ENCODE results near the gene RAI1.
"Not testable (repeated sequence)": the region's sequence is repeated elsewhere in the genome, so short reads cannot be mapped to it uniquely, and the experiment has no call there.

The RAI1 gene

GRCh38 chr17:17677299-17678040 is 3.8 kb upstream of the RAI1 start:
- H3K4me3 ChIP-seq (ENCODE audit: low read length): no peak overlapping the region
- H3K9ac ChIP-seq (ENCODE audit: low read length): no peak overlapping the region
- no peak overlapping the region for H3K27ac ChIP-seq (ENCODE audit: low read depth, low read length)
- no peaks in the 10 kb centered on the region for H3K27me3 ChIP-seq (ENCODE audit: control insufficient read depth, insufficient read depth, low read length)
- no peaks in the 10 kb centered on the region for H3K4me1 ChIP-seq (ENCODE audit: control insufficient read depth, insufficient read depth, low read length)
- no peaks in the 10 kb centered on the region for H3K36me3 ChIP-seq (ENCODE audit: control insufficient read depth, insufficient read depth, low read length)

- H3K9ac ChIP-seq (ENCODE audit: low read length); H3K4me1 ChIP-seq (ENCODE audit: control insufficient read depth, insufficient read depth, low read length); H3K4me3 ChIP-seq (ENCODE audit: low read length); H3K36me3 ChIP-seq (ENCODE audit: control insufficient read depth, insufficient read depth, low read length); H3K27ac ChIP-seq (ENCODE audit: low read depth, low read length); H3K27me3 ChIP-seq (ENCODE audit: control insufficient read depth, insufficient read depth, low read length): not testable (repeated sequence)
Measured at GRCh38 chr17:17678063-17678699, 3.1 kb upstream of the RAI1 start.

- peaks cover 7% of the 10 kb centered on the region for H3K4me1 ChIP-seq (ENCODE audit: control insufficient read depth, insufficient read depth, low read length)
- no peak overlapping the region for H3K9ac ChIP-seq (ENCODE audit: low read length)
- no peaks in the 10 kb centered on the region for H3K27me3 ChIP-seq (ENCODE audit: control insufficient read depth, insufficient read depth, low read length)
- no peak overlapping the region for H3K27ac ChIP-seq (ENCODE audit: low read depth, low read length)
- no peaks in the 10 kb centered on the region for H3K36me3 ChIP-seq (ENCODE audit: control insufficient read depth, insufficient read depth, low read length)
- H3K4me3 ChIP-seq (ENCODE audit: low read length): no peak overlapping the region
Measured at GRCh38 chr17:17679243-17679642, 2.0 kb upstream of the RAI1 start.

GRCh38 chr17:17679748-17680147 is 1.5 kb upstream of the RAI1 start:
- no peak overlapping the region for H3K4me3 ChIP-seq (ENCODE audit: low read length)
- H3K27ac ChIP-seq (ENCODE audit: low read depth, low read length): no peak overlapping the region
- no peaks in the 10 kb centered on the region for H3K27me3 ChIP-seq (ENCODE audit: control insufficient read depth, insufficient read depth, low read length)
- H3K4me1 ChIP-seq (ENCODE audit: control insufficient read depth, insufficient read depth, low read length): peaks cover 8% of the 10 kb centered on the region
- H3K9ac ChIP-seq (ENCODE audit: low read length): no peak overlapping the region
- no peaks in the 10 kb centered on the region for H3K36me3 ChIP-seq (ENCODE audit: control insufficient read depth, insufficient read depth, low read length)

- Histone ChIP-seq H3K4me1 (ENCODE audit: control insufficient read depth, insufficient read depth, low read length) (peaks cover 17% of the 10 kb centered on the region), H3K27ac (ENCODE audit: low read depth, low read length) (peak overlapping the region; percentile 94)
Measured at GRCh38 chr17:17680477-17681186, 626 bp upstream of the RAI1 start.

GRCh38 chr17:17681744-17682292 is 560 bp downstream of the RAI1 start:
- no peaks in the 10 kb centered on the region for H3K36me3 ChIP-seq (ENCODE audit: control insufficient read depth, insufficient read depth, low read length)
- no peaks in the 10 kb centered on the region for H3K27me3 ChIP-seq (ENCODE audit: control insufficient read depth, insufficient read depth, low read length)
- peaks cover 24% of the 10 kb centered on the region for H3K4me1 ChIP-seq (ENCODE audit: control insufficient read depth, insufficient read depth, low read length)
- peak overlapping the region; percentile 81 for H3K4me3 ChIP-seq (ENCODE audit: low read length)
- peak overlapping the region; percentile 53 for H3K9ac ChIP-seq (ENCODE audit: low read length)
- H3K27ac ChIP-seq (ENCODE audit: low read depth, low read length): peak overlapping the region; percentile 94

More at GRCh38 chr17:17680477-17681186, 626 bp upstream of the RAI1 start:
- H3K4me3 ChIP-seq (ENCODE audit: low read length): peak overlapping the region; percentile 55
- no peaks in the 10 kb centered on the region for H3K27me3 ChIP-seq (ENCODE audit: control insufficient read depth, insufficient read depth, low read length)
- H3K36me3 ChIP-seq (ENCODE audit: control insufficient read depth, insufficient read depth, low read length): no peaks in the 10 kb centered on the region
- no peak overlapping the region for H3K9ac ChIP-seq (ENCODE audit: low read length)

- H3K27ac ChIP-seq (ENCODE audit: low read depth, low read length): peak overlapping the region; percentile 94
- peaks cover 24% of the 10 kb centered on the region for H3K4me1 ChIP-seq (ENCODE audit: control insufficient read depth, insufficient read depth, low read length)
- H3K9ac ChIP-seq (ENCODE audit: low read length): peak overlapping the region; percentile 53
Measured at GRCh38 chr17:17682293-17682736, 1.1 kb downstream of the RAI1 start.

GRCh38 chr17:17682737-17683680 is 1.8 kb downstream of the RAI1 start:
- peak overlapping the region; percentile 94 for H3K27ac ChIP-seq (ENCODE audit: low read depth, low read length)
- peak overlapping the region; percentile 46 for H3K9ac ChIP-seq (ENCODE audit: low read length)
- H3K27me3 ChIP-seq (ENCODE audit: control insufficient read depth, insufficient read depth, low read length): no peaks in the 10 kb centered on the region
- H3K4me3 ChIP-seq (ENCODE audit: low read length): peak overlapping the region; percentile 81
- no peaks in the 10 kb centered on the region for H3K36me3 ChIP-seq (ENCODE audit: control insufficient read depth, insufficient read depth, low read length)
- H3K4me1 ChIP-seq (ENCODE audit: control insufficient read depth, insufficient read depth, low read length): peaks cover 24% of the 10 kb centered on the region

More at GRCh38 chr17:17682293-17682736, 1.1 kb downstream of the RAI1 start:
- Histone ChIP-seq H3K27me3 (ENCODE audit: control insufficient read depth, insufficient read depth, low read length) (no peaks in the 10 kb centered on the region), H3K36me3 (ENCODE audit: control insufficient read depth, insufficient read depth, low read length) (no peaks in the 10 kb centered on the region), H3K4me3 (ENCODE audit: low read length) (peak overlapping the region; percentile 81)

GRCh38 chr17:17683710-17684365 is 2.6 kb downstream of the RAI1 start:
- H3K4me3 ChIP-seq (ENCODE audit: low read length): no peak overlapping the region
- H3K36me3 ChIP-seq (ENCODE audit: control insufficient read depth, insufficient read depth, low read length): no peaks in the 10 kb centered on the region
- no peaks in the 10 kb centered on the region for H3K27me3 ChIP-seq (ENCODE audit: control insufficient read depth, insufficient read depth, low read length)
- H3K9ac ChIP-seq (ENCODE audit: low read length): no peak overlapping the region
- H3K4me1 ChIP-seq (ENCODE audit: control insufficient read depth, insufficient read depth, low read length): peaks cover 24% of the 10 kb centered on the region
- peak overlapping the region; percentile 94 for H3K27ac ChIP-seq (ENCODE audit: low read depth, low read length)

GRCh38 chr17:17684906-17685774 is 3.9 kb downstream of the RAI1 start:
- no peak overlapping the region for H3K9ac ChIP-seq (ENCODE audit: low read length)
- H3K27ac ChIP-seq (ENCODE audit: low read depth, low read length): peak overlapping the region; percentile 73
- peaks cover 24% of the 10 kb centered on the region for H3K4me1 ChIP-seq (ENCODE audit: control insufficient read depth, insufficient read depth, low read length)
- no peaks in the 10 kb centered on the region for H3K27me3 ChIP-seq (ENCODE audit: control insufficient read depth, insufficient read depth, low read length)
- no peaks in the 10 kb centered on the region for H3K36me3 ChIP-seq (ENCODE audit: control insufficient read depth, insufficient read depth, low read length)
- H3K4me3 ChIP-seq (ENCODE audit: low read length): no peak overlapping the region

Data from rectal smooth muscle tissue (tissue), 1 donor.